LNCAP (cell line): ENCODE results near the gene BTK.

Source experiments
- TF ChIP-seq, protein P1 (sequence below): fragments of 450-650 bp; IDR thresholded peaks from 2 replicates; pipeline ENCODE4 v1.5.1; 2017; ENCODE audit warnings: mild to moderate bottlenecking

BTK gene

GRCh38 chrX:101385795-101386541, at the start of gene BTK:
Gene BTK, minus strand, starts transcription at chrX:101386191. Its CDS starts 10,907 bp downstream, at chrX:101375284.
- TF ChIP-seq, protein P1, sequence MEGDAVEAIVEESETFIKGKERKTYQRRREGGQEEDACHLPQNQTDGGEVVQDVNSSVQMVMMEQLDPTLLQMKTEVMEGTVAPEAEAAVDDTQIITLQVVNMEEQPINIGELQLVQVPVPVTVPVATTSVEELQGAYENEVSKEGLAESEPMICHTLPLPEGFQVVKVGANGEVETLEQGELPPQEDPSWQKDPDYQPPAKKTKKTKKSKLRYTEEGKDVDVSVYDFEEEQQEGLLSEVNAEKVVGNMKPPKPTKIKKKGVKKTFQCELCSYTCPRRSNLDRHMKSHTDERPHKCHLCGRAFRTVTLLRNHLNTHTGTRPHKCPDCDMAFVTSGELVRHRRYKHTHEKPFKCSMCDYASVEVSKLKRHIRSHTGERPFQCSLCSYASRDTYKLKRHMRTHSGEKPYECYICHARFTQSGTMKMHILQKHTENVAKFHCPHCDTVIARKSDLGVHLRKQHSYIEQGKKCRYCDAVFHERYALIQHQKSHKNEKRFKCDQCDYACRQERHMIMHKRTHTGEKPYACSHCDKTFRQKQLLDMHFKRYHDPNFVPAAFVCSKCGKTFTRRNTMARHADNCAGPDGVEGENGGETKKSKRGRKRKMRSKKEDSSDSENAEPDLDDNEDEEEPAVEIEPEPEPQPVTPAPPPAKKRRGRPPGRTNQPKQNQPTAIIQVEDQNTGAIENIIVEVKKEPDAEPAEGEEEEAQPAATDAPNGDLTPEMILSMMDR, result no peak

DNA sequence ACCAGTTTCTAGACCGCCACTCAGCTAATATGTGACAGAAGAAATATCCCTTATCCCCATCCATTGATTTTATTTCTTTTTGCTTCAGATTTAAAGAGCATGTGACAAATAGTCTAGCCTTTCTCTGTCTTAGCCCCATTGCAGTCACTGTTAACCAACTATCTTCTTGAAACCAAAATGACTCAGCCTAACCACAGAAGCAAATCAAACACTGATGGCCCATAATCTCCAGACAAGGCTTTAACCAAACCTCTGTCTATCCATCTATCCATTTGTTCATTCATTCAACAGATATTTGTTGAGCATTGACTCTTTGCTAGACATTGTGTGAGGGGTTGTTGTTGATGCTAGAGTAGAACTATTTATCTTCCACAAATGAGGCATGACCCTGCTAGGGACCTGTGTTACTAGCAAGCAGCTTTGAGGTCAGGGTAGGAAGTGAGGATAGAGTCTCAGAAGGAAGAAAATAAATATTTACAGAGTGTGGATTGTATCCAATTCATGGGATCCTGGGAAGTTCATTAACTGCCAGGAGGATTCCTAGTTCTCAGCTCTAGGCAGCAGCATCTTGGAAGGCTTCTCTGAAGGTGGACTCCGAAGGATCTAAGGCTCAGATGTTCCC, 44.6 kb upstream of the BTK start:
- TF ChIP-seq, protein P1, result no peak

GRCh38 chrX:101429934-101430333, 43.9 kb upstream of the BTK start:
- TF ChIP-seq, protein P1, result no peak

GRCh38 chrX:101427954-101428353, 42.0 kb upstream of the BTK start:
- TF ChIP-seq, protein P1, result no peak

- TF ChIP-seq, protein P1, result no peak
These were observed 33.5 kb upstream of the BTK start for GRCh38 chrX:101419489-101419888.

- TF ChIP-seq, protein P1, result no peak
These were observed 32.2 kb upstream of the BTK start for GRCh38 chrX:101417981-101418841.

DNA sequence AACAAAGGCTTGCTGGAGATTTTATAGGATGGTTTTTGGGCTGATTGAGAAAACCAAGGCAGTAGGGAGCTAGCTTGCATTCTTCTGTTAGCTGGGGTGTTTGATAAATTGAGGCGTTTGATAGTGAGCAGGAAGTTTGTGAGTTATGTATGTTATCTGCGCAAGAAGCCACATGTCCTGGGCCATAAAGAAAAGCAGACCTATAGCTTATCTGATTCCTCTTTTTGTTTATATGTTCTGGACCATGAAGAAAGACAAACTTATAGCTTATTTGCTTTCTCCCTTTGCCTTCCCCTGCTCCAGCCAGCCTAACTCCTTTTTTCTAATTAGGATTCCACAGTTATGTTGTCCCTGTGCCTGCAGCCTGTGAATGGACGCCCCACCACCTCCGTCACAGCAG, 31.2 kb upstream of the BTK start:
- TF ChIP-seq, protein P1, result no peak
